AG04449 (cell line): ENCODE data around the gene C10orf62.

ENCODE experiments used
- CTCF ChIA-PET: fragments of 350-600 bp; formaldehyde crosslinking; extraction: SDS; loops from one replicate; lab custom pipeline; 2021; ENCODE audit warnings: antibody characterized with exemption; lab: Yijun Ruan, JAX
- POLR2A ChIA-PET: fragments of 400-600, 350-600 bp; formaldehyde crosslinking; extraction: SDS; loops from one replicate; lab custom pipeline; 2020; ENCODE audit warnings: antibody characterized with exemption, inconsistent platforms; lab: Yijun Ruan, JAX
- DNase-seq: peaks from one replicate; pipeline ENCODE4 v3.0.0-alpha.2; 2010; ENCODE audit warnings: low read depth, low spot score
- H3K4me3 ChIP-seq: 2 replicates; pipeline ENCODE4 v1.5.1; 2011; ENCODE audit warnings: low read depth, mild to moderate bottlenecking, control low read depth, low read length
- TF ChIP-seq, protein P1 (sequence below): IDR thresholded peaks from one replicate; pipeline ENCODE4 v1.5.1; 2011; ENCODE audit warnings: mild to moderate bottlenecking, moderate library complexity, low read length, control low read depth, inconsistent platforms; ENCODE audit not compliant: insufficient read depth; ENCODE audit errors: missing control alignments

Gene C10orf62

DNA sequence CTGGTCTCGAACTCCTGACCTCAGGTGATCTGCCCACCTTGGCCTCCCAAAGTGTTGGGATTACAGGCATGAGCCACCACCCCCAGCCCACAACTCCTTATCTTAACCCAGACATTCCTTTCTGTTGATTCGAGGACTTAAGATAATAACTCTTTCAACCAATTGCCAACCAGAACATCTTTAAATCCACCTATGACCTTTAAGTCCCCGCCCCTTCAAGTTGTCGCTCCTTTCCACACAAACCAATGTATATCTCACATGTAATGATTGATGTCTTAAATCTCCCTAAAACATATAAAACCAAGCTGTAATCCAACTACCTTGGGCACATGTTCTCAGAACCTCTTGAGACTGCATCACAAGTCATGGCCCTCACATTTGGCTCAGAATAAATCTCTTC lies 24.7 kb upstream of the C10orf62 start:
- TF ChIP-seq, protein P1, sequence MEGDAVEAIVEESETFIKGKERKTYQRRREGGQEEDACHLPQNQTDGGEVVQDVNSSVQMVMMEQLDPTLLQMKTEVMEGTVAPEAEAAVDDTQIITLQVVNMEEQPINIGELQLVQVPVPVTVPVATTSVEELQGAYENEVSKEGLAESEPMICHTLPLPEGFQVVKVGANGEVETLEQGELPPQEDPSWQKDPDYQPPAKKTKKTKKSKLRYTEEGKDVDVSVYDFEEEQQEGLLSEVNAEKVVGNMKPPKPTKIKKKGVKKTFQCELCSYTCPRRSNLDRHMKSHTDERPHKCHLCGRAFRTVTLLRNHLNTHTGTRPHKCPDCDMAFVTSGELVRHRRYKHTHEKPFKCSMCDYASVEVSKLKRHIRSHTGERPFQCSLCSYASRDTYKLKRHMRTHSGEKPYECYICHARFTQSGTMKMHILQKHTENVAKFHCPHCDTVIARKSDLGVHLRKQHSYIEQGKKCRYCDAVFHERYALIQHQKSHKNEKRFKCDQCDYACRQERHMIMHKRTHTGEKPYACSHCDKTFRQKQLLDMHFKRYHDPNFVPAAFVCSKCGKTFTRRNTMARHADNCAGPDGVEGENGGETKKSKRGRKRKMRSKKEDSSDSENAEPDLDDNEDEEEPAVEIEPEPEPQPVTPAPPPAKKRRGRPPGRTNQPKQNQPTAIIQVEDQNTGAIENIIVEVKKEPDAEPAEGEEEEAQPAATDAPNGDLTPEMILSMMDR = no peak
- CTCF ChIA-PET = interaction anchor here (12.7 kb wide), 1 partner anchor 12 kb away, joined by 157 read pairs; no protein-coding TSS in a partner anchor

DNA sequence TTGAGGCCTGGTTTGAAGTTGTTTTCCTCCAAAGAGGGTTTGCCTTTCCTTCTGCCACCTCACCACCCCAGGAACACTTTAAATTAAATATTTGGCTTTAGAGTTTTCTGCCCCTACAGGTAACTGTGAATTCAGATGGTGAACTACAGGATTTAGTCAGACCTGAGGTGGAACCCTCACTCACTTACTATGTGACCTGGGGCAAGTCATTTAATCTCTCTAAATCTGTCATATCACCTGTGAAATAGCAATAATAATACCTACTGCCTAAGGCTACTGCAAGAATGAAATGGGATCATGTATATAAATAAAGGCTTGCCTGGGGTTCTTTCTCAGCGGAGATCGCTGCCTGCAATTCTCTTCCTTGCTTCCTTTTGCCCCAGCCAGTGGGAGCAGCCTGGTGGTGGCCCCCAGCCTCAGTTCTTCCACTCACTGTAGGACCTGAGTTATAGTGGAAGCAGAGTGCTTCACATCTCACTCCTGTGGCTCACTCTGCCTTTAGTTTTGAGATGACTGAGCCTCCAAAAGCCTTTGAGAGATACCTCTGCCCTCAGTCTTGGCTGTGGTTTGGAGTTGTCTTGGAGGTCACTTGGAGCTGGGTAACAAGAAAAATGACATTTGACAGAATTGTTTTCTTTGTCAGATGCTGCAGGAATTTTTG lies 23.1 kb upstream of the C10orf62 start:
- POLR2A ChIA-PET = no interaction called here
- H3K4me3 ChIP-seq = no peak overlapping the region
- DNase-seq = no peak
- TF ChIP-seq, protein P1 = no peak
- CTCF ChIA-PET = interaction anchor here (11.6 to 12.7 kb wide), 2 partner anchors 14 to 47 kb away, joined by 157 to 199 read pairs; no protein-coding TSS in a partner anchor

More for the DNA sequence above, 24.7 kb upstream of the C10orf62 start:
- no peak for DNase-seq
- POLR2A ChIA-PET = no interaction called here
- H3K4me3 ChIP-seq = no peak overlapping the region

DNA sequence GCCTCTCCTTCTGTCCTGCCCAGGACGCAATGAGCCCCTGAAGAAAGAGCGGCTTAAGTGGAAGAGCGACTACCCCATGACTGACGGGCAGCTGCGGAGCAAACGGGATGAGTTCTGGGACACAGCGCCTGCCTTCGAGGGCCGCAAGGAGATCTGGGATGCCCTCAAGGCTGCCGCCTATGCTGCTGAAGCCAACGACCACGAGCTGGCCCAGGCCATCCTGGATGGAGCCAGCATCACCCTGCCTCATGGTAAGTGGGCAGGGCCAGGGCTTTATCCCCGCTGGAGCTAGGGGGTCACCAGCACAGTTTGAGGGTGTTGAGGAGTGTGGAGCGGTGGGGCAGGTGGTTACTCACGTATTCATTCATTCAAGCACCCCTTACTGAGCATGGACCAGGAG lies 21.6 kb upstream of the C10orf62 start:
- TF ChIP-seq, protein P1 = no peak
- H3K4me3 ChIP-seq = no peak overlapping the region
- DNase-seq = no peak
- ChIA-PET CTCF (interaction anchor here (0.8 to 12.7 kb wide), 5 partner anchors 8 to 45 kb away, joined by 3 to 199 read pairs (median 4); no protein-coding TSS in a partner anchor), POLR2A (no interaction called here)

DNA sequence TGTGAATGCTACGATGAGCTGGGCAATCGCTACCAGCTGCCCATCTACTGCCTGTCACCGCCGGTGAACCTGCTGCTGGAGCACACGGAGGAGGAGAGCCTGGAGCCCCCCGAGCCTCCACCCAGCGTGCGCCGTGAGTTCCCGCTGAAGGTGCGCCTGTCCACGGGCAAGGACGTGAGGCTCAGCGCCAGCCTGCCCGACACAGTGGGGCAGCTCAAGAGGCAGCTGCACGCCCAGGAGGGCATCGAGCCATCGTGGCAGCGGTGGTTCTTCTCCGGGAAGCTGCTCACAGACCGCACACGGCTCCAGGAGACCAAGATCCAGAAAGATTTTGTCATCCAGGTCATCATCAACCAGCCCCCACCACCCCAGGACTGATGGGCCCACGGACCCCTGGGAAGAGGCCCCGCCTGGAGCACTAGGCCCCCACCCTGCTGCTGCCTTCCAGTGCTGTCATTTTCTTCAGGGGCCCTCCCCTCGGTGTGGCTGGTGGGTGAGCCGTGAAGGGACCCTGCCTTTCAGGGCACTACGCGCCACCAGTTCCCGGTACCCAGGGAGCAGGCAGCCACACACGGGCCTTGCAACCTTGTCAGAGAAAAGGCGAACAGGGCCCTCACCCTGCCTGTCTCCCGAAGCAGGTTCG lies 19.3 kb upstream of the C10orf62 start:
- TF ChIP-seq, protein P1 = no peak
- ChIA-PET POLR2A (no interaction called here), CTCF (interaction anchor here (1.2 to 12.7 kb wide), 9 partner anchors 11 to 166 kb away, joined by 3 to 199 read pairs (median 32); partner anchors contain the start of genes C10orf62, HOGA1 and ZFYVE27)
- DNase-seq = no peak
- no peak overlapping the region for H3K4me3 ChIP-seq

DNA sequence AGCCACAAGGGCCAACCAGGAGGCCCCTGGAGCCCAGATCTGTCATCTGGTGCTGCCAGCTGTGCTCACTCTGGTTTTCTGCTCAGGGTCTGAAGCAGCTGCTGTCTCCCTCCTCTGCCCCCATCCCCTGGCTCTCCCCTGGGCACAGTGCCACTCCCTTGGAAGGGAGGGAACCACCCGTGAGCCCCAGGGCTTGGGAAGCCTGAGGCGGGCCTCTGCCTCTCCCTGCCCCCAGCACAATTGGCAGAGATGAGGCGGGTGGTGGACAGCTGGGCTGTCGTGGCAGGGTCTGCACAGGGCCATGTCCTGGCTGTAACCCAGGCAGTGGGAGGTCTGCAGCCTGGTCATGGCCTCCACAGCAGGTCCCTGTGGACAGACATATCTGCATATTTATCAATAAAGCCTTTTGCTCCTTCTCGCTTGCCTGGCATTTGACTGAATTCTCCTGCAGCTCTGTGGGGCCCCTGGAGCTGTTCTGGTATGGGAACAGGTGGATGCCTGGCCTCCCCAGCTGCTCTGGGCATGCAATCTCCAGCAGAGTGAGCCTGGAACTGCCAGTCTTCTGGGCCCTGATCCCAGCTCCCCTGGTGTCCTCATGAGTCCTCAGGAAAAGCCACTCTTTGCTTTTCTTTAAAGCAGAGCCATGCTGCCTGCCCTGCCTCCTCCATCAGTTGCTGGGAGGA lies 18.6 kb upstream of the C10orf62 start:
- CTCF ChIA-PET = interaction anchor here (1.3 to 12.7 kb wide), 13 partner anchors 11 to 165 kb away, joined by 3 to 199 read pairs (median 21); partner anchors contain the start of genes C10orf62, HOGA1 and ZFYVE27
- POLR2A ChIA-PET = interaction anchor here (0.5 kb wide), 1 partner anchor 116 kb away, joined by 3 read pairs; the partner anchor contains the start of gene AVPI1
- TF ChIP-seq, protein P1 = no peak
- no peak overlapping the region for H3K4me3 ChIP-seq
- no peak for DNase-seq
